ENCODE data around the gene STK39.

GRCh38 chr2:168169097-168169745 is 78.2 kb downstream of the STK39 start:
- TF ChIP-seq, protein P1, sequence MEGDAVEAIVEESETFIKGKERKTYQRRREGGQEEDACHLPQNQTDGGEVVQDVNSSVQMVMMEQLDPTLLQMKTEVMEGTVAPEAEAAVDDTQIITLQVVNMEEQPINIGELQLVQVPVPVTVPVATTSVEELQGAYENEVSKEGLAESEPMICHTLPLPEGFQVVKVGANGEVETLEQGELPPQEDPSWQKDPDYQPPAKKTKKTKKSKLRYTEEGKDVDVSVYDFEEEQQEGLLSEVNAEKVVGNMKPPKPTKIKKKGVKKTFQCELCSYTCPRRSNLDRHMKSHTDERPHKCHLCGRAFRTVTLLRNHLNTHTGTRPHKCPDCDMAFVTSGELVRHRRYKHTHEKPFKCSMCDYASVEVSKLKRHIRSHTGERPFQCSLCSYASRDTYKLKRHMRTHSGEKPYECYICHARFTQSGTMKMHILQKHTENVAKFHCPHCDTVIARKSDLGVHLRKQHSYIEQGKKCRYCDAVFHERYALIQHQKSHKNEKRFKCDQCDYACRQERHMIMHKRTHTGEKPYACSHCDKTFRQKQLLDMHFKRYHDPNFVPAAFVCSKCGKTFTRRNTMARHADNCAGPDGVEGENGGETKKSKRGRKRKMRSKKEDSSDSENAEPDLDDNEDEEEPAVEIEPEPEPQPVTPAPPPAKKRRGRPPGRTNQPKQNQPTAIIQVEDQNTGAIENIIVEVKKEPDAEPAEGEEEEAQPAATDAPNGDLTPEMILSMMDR (IDR thresholded peaks at IDR 0.05) = no peak
- TF ChIP-seq POLR2AphosphoS5 (IDR thresholded peaks at IDR 0.05) (no peak), EP300 (IDR thresholded peaks at IDR 0.05) (no peak), POLR2A (IDR thresholded peaks at IDR 0.05) (no peak)
